Thoracic aorta (tissue), 2 donors: ENCODE results near the gene TXNDC12. TPM values are rescaled to one million over a fixed set of nuclear protein-coding genes. Genes with fewer than 3 reads are reported as not detected.
"Not testable (repeated sequence)": the region's sequence is repeated elsewhere in the genome, so short reads cannot be mapped to it uniquely, and the experiment has no call there.

Experiments used
- ATAC-seq: fragments of 150-250 bp; one replicate; pipeline ENCODE4 v1.8.0; 2017; ENCODE audit warnings: low read depth; ENCODE audit not compliant: insufficient number of reproducible peaks, low FRiP score
- DNase-seq: peaks from one replicate; pipeline ENCODE4 v3.0.0-alpha.2; 2020; ENCODE audit warnings: low spot score
- H3K27ac ChIP-seq, 2 donors: fragments of 200-600 bp; sonication (generic); 1 replicate in 1 of 2; 2 replicates in 1 of 2; pipeline ENCODE4 v1.5.1; 2016; ENCODE audit warnings: mild to moderate bottlenecking in 2 of 2, moderate library complexity in 2 of 2
- H3K27me3 ChIP-seq: fragments of 200-600 bp; sonication (generic); replicated peaks from 2 replicates; pipeline ENCODE4 v1.6.0; 2016; ENCODE audit warnings: mild to moderate bottlenecking; ENCODE audit not compliant: insufficient read depth
- H3K36me3 ChIP-seq: fragments of 200-600 bp; sonication (generic); one replicate; pipeline ENCODE4 v1.5.1; 2016
- H3K4me1 ChIP-seq, 2 donors: fragments of 200-600 bp; sonication (generic); 1 replicate in 1 of 2; 2 replicates in 1 of 2; pipeline versions ENCODE4 v1.5.1 to v1.6.0; 2016; ENCODE audit warnings: low read depth in 2 of 2, mild to moderate bottlenecking in 1 of 2; ENCODE audit not compliant: control insufficient read depth in 1 of 2
- H3K4me3 ChIP-seq: fragments of 200-600 bp; sonication (generic); 2 replicates; pipeline ENCODE4 v1.5.1; 2016; ENCODE audit warnings: mild to moderate bottlenecking
- H3K9me3 ChIP-seq: fragments of 200-600 bp; sonication (generic); 2 replicates; pipeline ENCODE4 v1.5.1; 2016
- CTCF ChIP-seq: fragments of 200-600 bp; sonication (generic); IDR thresholded peaks from one replicate; pipeline ENCODE4 v1.5.1; 2019; ENCODE audit warnings: antibody characterized with exemption
- total RNA-seq, 2 donors: library from RNA; depleted of rRNA; stranded (reverse); fragments of >200 nt; gene quantifications; one replicate each; pipeline versions ENCODE4 v1.1.0 to v1.2.3, GENCODE V29; 2016

The TXNDC12 gene
- total RNA-seq, 2 donors from 2014 or later: 22.3 to 53.8 TPM

- Histone ChIP-seq H3K36me3 (peaks cover 33% of the 10 kb centered on the region), H3K4me3 (no peak overlapping the region), H3K27ac (no peak overlapping the region), H3K9me3 (no peaks in the 10 kb centered on the region), H3K4me1 (peaks cover 7 to 11% of the 10 kb centered on the region in 2 donors), H3K27me3 (no peaks in the 10 kb centered on the region)
- no peak for ATAC-seq
- DNase-seq: no peak
- TF ChIP-seq CTCF: no peak
These were observed 28.7 kb downstream of the TXNDC12 start for GRCh38 chr1:52026278-52026677.

- no peak for TF ChIP-seq CTCF
- no peaks in the 10 kb centered on the region for H3K4me1 ChIP-seq
- no peaks in the 10 kb centered on the region for H3K9me3 ChIP-seq
- no peak overlapping the region for H3K4me3 ChIP-seq
- H3K36me3 ChIP-seq: peaks cover 38% of the 10 kb centered on the region
- H3K27ac ChIP-seq: no peak overlapping the region
- no peaks in the 10 kb centered on the region for H3K27me3 ChIP-seq
- no peak for DNase-seq
- ATAC-seq: no peak
These were observed 32.9 kb downstream of the TXNDC12 start for GRCh38 chr1:52022133-52022532.

GRCh38 chr1:52008071-52008809, 46.8 kb downstream of the TXNDC12 start:
- no peaks in the 10 kb centered on the region for H3K27me3 ChIP-seq
- H3K4me1 ChIP-seq: peaks cover 4 to 16% of the 10 kb centered on the region in 2 donors
- DNase-seq (no peak), ATAC-seq (no peak)
- no peak overlapping the region for H3K4me3 ChIP-seq
- H3K36me3 ChIP-seq: no peaks in the 10 kb centered on the region
- no peak overlapping the region for H3K27ac ChIP-seq
- no peak for TF ChIP-seq CTCF
- no peaks in the 10 kb centered on the region for H3K9me3 ChIP-seq

GRCh38 chr1:52007215-52008002, 47.6 kb downstream of the TXNDC12 start:
- no peak for DNase-seq

GRCh38 chr1:52006081-52006553, 48.9 kb downstream of the TXNDC12 start:
- not testable (repeated sequence) for H3K9me3 ChIP-seq, H3K27me3 ChIP-seq, ATAC-seq, DNase-seq, H3K36me3 ChIP-seq, H3K4me3 ChIP-seq
- peak overlapping the region in 1 of 2 donors; percentile 13 for H3K27ac ChIP-seq
- H3K4me1 ChIP-seq: peaks cover 4 to 16% of the 10 kb centered on the region in 2 donors

More at GRCh38 chr1:52007215-52008002, 47.6 kb downstream of the TXNDC12 start:
- no peak for ATAC-seq
- TF ChIP-seq CTCF: no peak
- H3K4me3 ChIP-seq: no peak overlapping the region
- H3K27ac ChIP-seq: no peak overlapping the region
- H3K36me3 ChIP-seq: no peaks in the 10 kb centered on the region
- no peaks in the 10 kb centered on the region for H3K9me3 ChIP-seq
- peaks cover 4 to 16% of the 10 kb centered on the region in 2 donors for H3K4me1 ChIP-seq
- H3K27me3 ChIP-seq: no peaks in the 10 kb centered on the region

GRCh38 chr1:52005548-52005947, 49.4 kb downstream of the TXNDC12 start:
- not testable (repeated sequence) for H3K27me3 ChIP-seq, ATAC-seq, H3K9me3 ChIP-seq, DNase-seq, H3K36me3 ChIP-seq
- Histone ChIP-seq H3K27ac (peak overlapping the region; percentile 13 to 54), H3K4me3 (peak overlapping the region; percentile 17), H3K4me1 (peaks cover 4 to 16% of the 10 kb centered on the region in 2 donors)
